Measurements from ENCODE around the gene LDLRAD4. TPM values are rescaled to one million over a fixed set of nuclear protein-coding genes. Genes with fewer than 3 reads are reported as not detected.

The LDLRAD4 gene
- total RNA-seq, 2 experiments from 2014 or later = 37.3 to 38.5 TPM

DNA sequence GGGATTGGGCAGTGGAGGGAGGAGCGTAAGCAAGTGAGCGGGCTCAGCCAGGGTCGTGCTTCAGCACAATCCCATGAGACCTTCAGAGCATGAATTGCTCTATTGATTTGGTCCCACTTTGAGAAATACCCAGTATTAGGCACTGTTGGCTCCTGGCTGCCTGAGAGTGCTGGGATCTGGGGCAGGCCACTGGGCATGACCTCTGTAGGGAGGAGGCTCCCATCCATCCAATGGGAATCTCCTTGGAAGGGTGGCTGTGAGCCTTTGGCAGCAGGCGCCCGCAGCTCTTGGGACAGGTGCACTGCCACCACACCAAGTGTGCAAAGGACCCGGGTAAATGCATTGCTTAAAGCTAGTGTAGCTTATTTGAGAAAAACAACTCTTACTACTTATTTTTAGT, 137.5 kb downstream of the LDLRAD4 start:
- intact Hi-C loops (cut with micrococcal nuclease) = no loop called here
- H3K9me3 Mint-ChIP-seq = peaks cover 4% of the 10 kb centered on the region
- CTCF ChIA-PET = interaction anchor here (1.2 kb wide), 1 partner anchor 140 kb away, joined by 4 read pairs; no protein-coding TSS in a partner anchor

GRCh38 chr18:13357289-13357688, 138.7 kb downstream of the LDLRAD4 start:
- intact Hi-C loops (cut with micrococcal nuclease) = no loop called here
- H3K27ac Mint-ChIP-seq = no peak overlapping the region
- no peaks in the 10 kb centered on the region for H3K27me3 Mint-ChIP-seq
- no peak for ATAC-seq
- no peak overlapping the region for H3K4me3 Mint-ChIP-seq
- DNase-seq = no peak
- CTCF ChIA-PET = no interaction called here
- peaks cover 2% of the 10 kb centered on the region for H3K36me3 Mint-ChIP-seq (ENCODE audit: low read depth)
- POLR2A ChIA-PET = no interaction called here
- H3K4me1 Mint-ChIP-seq (ENCODE audit: low read depth) = peaks cover 32% of the 10 kb centered on the region
- TF ChIP-seq, protein P1, sequence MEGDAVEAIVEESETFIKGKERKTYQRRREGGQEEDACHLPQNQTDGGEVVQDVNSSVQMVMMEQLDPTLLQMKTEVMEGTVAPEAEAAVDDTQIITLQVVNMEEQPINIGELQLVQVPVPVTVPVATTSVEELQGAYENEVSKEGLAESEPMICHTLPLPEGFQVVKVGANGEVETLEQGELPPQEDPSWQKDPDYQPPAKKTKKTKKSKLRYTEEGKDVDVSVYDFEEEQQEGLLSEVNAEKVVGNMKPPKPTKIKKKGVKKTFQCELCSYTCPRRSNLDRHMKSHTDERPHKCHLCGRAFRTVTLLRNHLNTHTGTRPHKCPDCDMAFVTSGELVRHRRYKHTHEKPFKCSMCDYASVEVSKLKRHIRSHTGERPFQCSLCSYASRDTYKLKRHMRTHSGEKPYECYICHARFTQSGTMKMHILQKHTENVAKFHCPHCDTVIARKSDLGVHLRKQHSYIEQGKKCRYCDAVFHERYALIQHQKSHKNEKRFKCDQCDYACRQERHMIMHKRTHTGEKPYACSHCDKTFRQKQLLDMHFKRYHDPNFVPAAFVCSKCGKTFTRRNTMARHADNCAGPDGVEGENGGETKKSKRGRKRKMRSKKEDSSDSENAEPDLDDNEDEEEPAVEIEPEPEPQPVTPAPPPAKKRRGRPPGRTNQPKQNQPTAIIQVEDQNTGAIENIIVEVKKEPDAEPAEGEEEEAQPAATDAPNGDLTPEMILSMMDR (IDR thresholded peaks at IDR 0.05) = no peak
- H3K9me3 Mint-ChIP-seq = peaks cover 2% of the 10 kb centered on the region

More for the DNA sequence above, 137.5 kb downstream of the LDLRAD4 start:
- Mint-ChIP-seq H3K4me1 (ENCODE audit: low read depth) (peaks cover 28% of the 10 kb centered on the region), H3K36me3 (ENCODE audit: low read depth) (peaks cover 2% of the 10 kb centered on the region), H3K27ac (no peak overlapping the region), H3K4me3 (no peak overlapping the region), H3K27me3 (no peaks in the 10 kb centered on the region)
- TF ChIP-seq, protein P1 (IDR thresholded peaks at IDR 0.05) = no peak
- POLR2A ChIA-PET = no interaction called here
- DNase-seq (no peak), ATAC-seq (no peak)

DNA sequence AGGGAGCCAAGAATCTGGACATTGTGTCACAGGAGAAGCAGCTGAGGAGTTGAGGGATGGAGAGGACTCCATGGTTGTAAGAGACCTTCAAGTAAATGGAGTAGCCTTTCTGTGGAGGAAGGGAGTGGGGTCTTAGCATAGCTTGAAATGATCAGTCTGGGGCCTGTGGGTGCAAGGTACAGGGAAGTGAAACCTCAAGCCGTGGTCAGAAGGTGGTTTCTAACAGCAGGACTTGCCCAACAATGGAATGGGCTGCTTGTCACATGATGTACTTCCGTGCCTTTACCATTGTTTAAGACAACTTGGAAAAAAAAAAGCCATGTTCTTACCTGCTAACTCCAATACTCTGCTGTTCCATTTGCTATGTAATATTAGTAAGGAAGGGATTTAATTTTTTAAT, 140.7 kb downstream of the LDLRAD4 start:
- Mint-ChIP-seq H3K9me3 (no peaks in the 10 kb centered on the region), H3K4me1 (ENCODE audit: low read depth) (peaks cover 16% of the 10 kb centered on the region), H3K4me3 (no peak overlapping the region), H3K27me3 (no peaks in the 10 kb centered on the region), H3K27ac (no peak overlapping the region), H3K36me3 (ENCODE audit: low read depth) (no peaks in the 10 kb centered on the region)
- POLR2A ChIA-PET = no interaction called here
- ATAC-seq (no peak), DNase-seq (no peak)
- TF ChIP-seq, protein P1 (IDR thresholded peaks at IDR 0.05) = no peak
- intact Hi-C loops (cut with micrococcal nuclease) = no loop called here
- CTCF ChIA-PET = interaction anchor here (1.0 to 1.8 kb wide), 3 partner anchors 9 to 143 kb away, joined by 3 to 5 read pairs (median 3); no protein-coding TSS in a partner anchor

GRCh38 chr18:13361431-13361830, 142.9 kb downstream of the LDLRAD4 start:
- Mint-ChIP-seq H3K27ac (no peak overlapping the region), H3K36me3 (ENCODE audit: low read depth) (no peaks in the 10 kb centered on the region), H3K4me3 (no peak overlapping the region), H3K9me3 (no peaks in the 10 kb centered on the region), H3K4me1 (ENCODE audit: low read depth) (peaks cover 11% of the 10 kb centered on the region), H3K27me3 (no peaks in the 10 kb centered on the region)
- TF ChIP-seq, protein P1 (IDR thresholded peaks at IDR 0.05) = no peak
- intact Hi-C loops (cut with micrococcal nuclease) = no loop called here
- ChIA-PET POLR2A (no interaction called here), CTCF (interaction anchor here (1.3 kb wide), 1 partner anchor 11 kb away, joined by 4 read pairs; no protein-coding TSS in a partner anchor)
- ATAC-seq (no peak), DNase-seq (no peak)

DNA sequence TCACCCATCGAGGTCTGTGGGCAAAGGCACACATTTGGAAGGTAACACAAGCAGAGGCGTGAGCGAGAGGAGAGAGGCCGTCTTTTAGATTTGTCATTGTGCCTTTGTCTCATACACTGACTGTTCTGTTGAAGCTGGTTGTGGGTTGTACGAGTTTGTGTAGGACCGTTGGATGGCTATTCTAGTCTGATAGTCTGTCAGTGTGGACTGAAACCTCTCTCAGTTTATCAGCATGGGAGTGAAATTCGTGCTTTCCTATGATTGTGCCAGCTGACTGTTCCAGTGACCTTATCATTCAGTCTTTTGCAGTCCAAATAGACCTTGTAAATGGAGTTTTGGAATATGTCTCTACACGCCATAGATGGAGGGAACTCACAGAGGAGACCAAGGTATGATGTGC, 143.5 kb downstream of the LDLRAD4 start:
- ATAC-seq (no peak), DNase-seq (no peak)
- intact Hi-C loops (cut with micrococcal nuclease) = no loop called here
- no peak overlapping the region for H3K4me3 Mint-ChIP-seq
- TF ChIP-seq, protein P1 (IDR thresholded peaks at IDR 0.05) = no peak
- ChIA-PET POLR2A (interaction anchor here (0.6 to 0.9 kb wide), 2 partner anchors 28 to 85 kb away, joined by 3 read pairs; no protein-coding TSS in a partner anchor), CTCF (interaction anchor here (3.5 kb wide), 1 partner anchor 9 kb away, joined by 12 read pairs; no protein-coding TSS in a partner anchor)
- H3K4me1 Mint-ChIP-seq (ENCODE audit: low read depth) = peaks cover 17% of the 10 kb centered on the region
- no peaks in the 10 kb centered on the region for H3K27me3 Mint-ChIP-seq
- H3K27ac Mint-ChIP-seq = no peak overlapping the region
- no peaks in the 10 kb centered on the region for H3K9me3 Mint-ChIP-seq
- no peaks in the 10 kb centered on the region for H3K36me3 Mint-ChIP-seq (ENCODE audit: low read depth)
